ENCODE measurements around the gene NPHS1. TPM values are rescaled to one million over a fixed set of nuclear protein-coding genes. Genes with fewer than 3 reads are reported as not detected.

NPHS1 gene
- total and polyA plus RNA-seq, 9 of the 15 experiments (the other 6 are each of a cell fraction or from before 2014, with no cell fraction given), result 0.01 to 0.28 (median 0.14) TPM; not detected in 5

- peaks cover 12 to 33% of the 10 kb centered on the region in 2 experiments; a peak in 4 of 5 replicates for H3K4me1 ChIP-seq (replicated peaks in 1 of 2; ENCODE audit: control insufficient read depth in 2 of 2, insufficient read depth in 2 of 2, low read length in 2 of 2)
- H4K20me1 ChIP-seq (replicated peaks; ENCODE audit: control insufficient read depth, insufficient read depth, low read length), result no peaks in the 10 kb centered on the region; the same call in 1 of the 2 replicates
- in situ Hi-C loops (cut with MboI) (no loop called here), intact Hi-C loops (cut with micrococcal nuclease) (no loop called here)
- H3K9ac ChIP-seq (ENCODE audit: insufficient read depth in 1 of 2, low read depth in 2 of 2, low read length in 2 of 2), result no peak overlapping the region
- peaks cover 6 to 10% of the 10 kb centered on the region in 2 experiments; a peak in 3 of 5 replicates for H3K27me3 ChIP-seq (ENCODE audit: control insufficient read depth in 2 of 2, insufficient read depth in 2 of 2, low read length in 2 of 2)
- FAIRE-seq, result no peak
- DNase-seq (ENCODE audit: extremely low read depth in 1 of 4, low spot score in 3 of 4), result no peak
- no peaks in the 10 kb centered on the region for H3K9me1 ChIP-seq (ENCODE audit: control insufficient read depth, insufficient read depth, low read length)
- H3K4me3 ChIP-seq, result no peak overlapping the region
- TF ChIP-seq ZNF121 (CRISPR knock-in tag; conservative IDR thresholded peaks at IDR 0.05) (peak; percentile 79), MECOM (CRISPR knock-in tag; IDR thresholded peaks at IDR 0.05) (no peak)
- no peaks in the 10 kb centered on the region; the same call in 1 of the 2 replicates for H3K9me3 ChIP-seq (replicated peaks; ENCODE audit: control insufficient read depth, insufficient read depth, low read depth, low read length)
- H3K27ac ChIP-seq (ENCODE audit: extremely low read depth, low read depth, low read length), result no peak overlapping the region
- no TSS peak for BruUV-seq (replicated peaks)
- H2AFZ ChIP-seq (ENCODE audit: low read depth, low read length), result no peak overlapping the region
- no peak for ATAC-seq
- POLR2A ChIA-PET, result no interaction called here
- no peaks in the 10 kb centered on the region for H3K79me2 ChIP-seq (ENCODE audit: control insufficient read depth, insufficient read depth, low read length)
- 21% methylated on average over 5 of the region's 5 CpGs for WGBS (ENCODE audit: insufficient coverage, low coverage, missing lambda C conversion rate)
- no peaks in the 10 kb centered on the region for H3K36me3 ChIP-seq (ENCODE audit: control insufficient read depth, insufficient read depth, low read length)
- CTCF ChIA-PET (ENCODE audit: low intra/inter-chr PET ratio), result no interaction called here
- no peak overlapping the region for H3K4me2 ChIP-seq (ENCODE audit: insufficient read depth, low read length)
Measured at GRCh38 chr19:35807633-35808032, 44.7 kb downstream of the NPHS1 start.

- Histone ChIP-seq H3K27me3 (ENCODE audit: control insufficient read depth in 2 of 2, insufficient read depth in 2 of 2, low read length in 2 of 2) (no peaks in the 10 kb centered on the region; a peak in 1 of 5 replicates), H3K9ac (ENCODE audit: insufficient read depth in 1 of 2, low read depth in 2 of 2, low read length in 2 of 2) (peak overlapping the region in 1 of 2 experiments; percentile 45; a peak in 1 of 4 replicates), H3K79me2 (ENCODE audit: control insufficient read depth, insufficient read depth, low read length) (no peaks in the 10 kb centered on the region), H2AFZ (ENCODE audit: low read depth, low read length) (no peak overlapping the region), H3K4me1 (replicated peaks in 1 of 2; ENCODE audit: control insufficient read depth in 2 of 2, insufficient read depth in 2 of 2, low read length in 2 of 2) (peaks cover 12 to 23% of the 10 kb centered on the region in 2 experiments; a peak in 4 of 5 replicates), H3K4me2 (ENCODE audit: insufficient read depth, low read length) (no peak overlapping the region), H3K27ac (ENCODE audit: extremely low read depth, low read depth, low read length) (no peak overlapping the region), H3K9me1 (ENCODE audit: control insufficient read depth, insufficient read depth, low read length) (no peaks in the 10 kb centered on the region), H4K20me1 (replicated peaks; ENCODE audit: control insufficient read depth, insufficient read depth, low read length) (no peaks in the 10 kb centered on the region; the same call in 1 of the 2 replicates), H3K4me3 (no peak overlapping the region), H3K36me3 (ENCODE audit: control insufficient read depth, insufficient read depth, low read length) (no peaks in the 10 kb centered on the region), H3K9me3 (replicated peaks; ENCODE audit: control insufficient read depth, insufficient read depth, low read depth, low read length) (no peaks in the 10 kb centered on the region; the same call in 1 of the 2 replicates)
- DNase-seq (ENCODE audit: extremely low read depth in 1 of 4, low spot score in 3 of 4) (no peak), FAIRE-seq (no peak), ATAC-seq (no peak; the same call in 2 of the 3 replicates)
- ChIA-PET CTCF (ENCODE audit: low intra/inter-chr PET ratio) (no interaction called here), POLR2A (no interaction called here)
- 53% methylated on average over 16 of the region's 18 CpGs for WGBS (ENCODE audit: insufficient coverage, low coverage, missing lambda C conversion rate)
- BruUV-seq (replicated peaks), result no TSS peak
- peak; percentile 88 for TF ChIP-seq ZBTB33 (CRISPR knock-in tag; IDR thresholded peaks at IDR 0.05)
- no peak for TF ChIP-seq THRA (IDR thresholded peaks at IDR 0.05)
- TF ChIP-seq CTCF (IDR thresholded peaks at IDR 0.05 in 2 of 3, conservative IDR thresholded peaks at IDR 0.05 in 1 of 3; ENCODE audit: insufficient read depth in 2 of 3, low read depth in 1 of 3, low read length in 3 of 3), result peak in 1 of 3 experiments; percentile 34; a peak in 2 of 6 replicates
- no peak for TF ChIP-seq CXXC5 (CRISPR knock-in tag; IDR thresholded peaks at IDR 0.05)
- intact Hi-C loops (cut with micrococcal nuclease) (no loop called here), in situ Hi-C loops (cut with MboI) (no loop called here)
Measured at GRCh38 chr19:35806597-35806996, 45.7 kb downstream of the NPHS1 start.

Data from K562 (cell line).